Psoas muscle (tissue), 8 donors: ENCODE measurements around the gene SERP2. TPM values are rescaled to one million over a fixed set of nuclear protein-coding genes. Genes with fewer than 3 reads are reported as not detected.

Source experiments
- ATAC-seq, 4 donors: fragments of 200-7000 bp; cut with Tn5 transposase; one replicate each; pipeline ENCODE4 v1.9.1; 2020; ENCODE audit warnings: moderate library complexity in 3 of 4, mild to moderate bottlenecking in 2 of 4
- DNase-seq, 2 donors: peaks; one replicate each; pipeline ENCODE4 v3.0.0-alpha.2; 2020
- H3K27ac ChIP-seq: fragments of 200-600 bp; one replicate; pipeline ENCODE4 v1.8.0; 2022
- H3K27me3 ChIP-seq, 3 donors: fragments of 200-600 bp in 1 of 3; one replicate each; pipeline versions ENCODE4 v1.6.1 to v1.8.0; 2013 to 2022; ENCODE audit warnings: low read length in 2 of 3, mild to moderate bottlenecking in 2 of 3, moderate library complexity in 1 of 3; ENCODE audit not compliant: insufficient read depth in 3 of 3
- H3K36me3 ChIP-seq, 2 donors: fragments of 200-600 bp in 1 of 2; one replicate each; pipeline versions ENCODE4 v1.6.1 to v1.8.0; 2013 to 2022; ENCODE audit warnings: low read depth in 1 of 2, mild to moderate bottlenecking in 1 of 2, moderate library complexity in 1 of 2; ENCODE audit not compliant: insufficient read depth in 1 of 2
- H3K4me1 ChIP-seq: fragments of 200-600 bp; one replicate; pipeline ENCODE4 v1.8.0; 2022
- H3K4me3 ChIP-seq: fragments of 200-600 bp; one replicate; pipeline ENCODE4 v1.8.0; 2022; ENCODE audit warnings: mild to moderate bottlenecking
- H3K9me3 ChIP-seq: fragments of 200-600 bp; one replicate; pipeline ENCODE4 v1.8.0; 2022
- WGBS, 3 donors: extraction: QIAGEN DNeasy Blood & Tissue Kit; methylation state at CpG; one replicate each; pipeline versions ENCODE4 v1.1.6 to v1.1.7; 2013; 5-methylcytosine and 5-hydroxymethylcytosine counted together
- intact Hi-C, 2 donors: fragments of 100-400 bp; cut with DNase I; formaldehyde crosslinking; loops; one replicate each; pipeline versions ENCODE4 v1.11.0 to v1.14.2; 2022
- polyA plus RNA-seq, 3 donors: library from polyadenylated mRNA; stranded (reverse); fragments of 200-250 nt; gene quantifications; one replicate each; pipeline ENCODE4 v1.2.3, GENCODE V29; 2013
- total RNA-seq, 4 donors: library from RNA; stranded (reverse); fragmentation: NEBNext Ultra II Directional in 2 of 4; extraction: Animal tissue kit (Norgen Biotek cat#: 25700) in 2 of 4; gene quantifications; one replicate each; pipeline versions ENCODE4 v1.2.1 to v1.2.4, GENCODE V29; 2021 to 2023
- TF ChIP-seq, protein P1 (sequence below): fragments of 200-600 bp; IDR thresholded peaks from one replicate; pipeline ENCODE4 v1.8.0; 2022; ENCODE audit warnings: antibody characterized with exemption
- donor health status: healthy with polysubstance abuse.
- donor health status: DM: no; HTN: no; CAD: no; lungs with moderate emphysema.
- donor health status: Bipolar disorder and iron deficiency.
- donor health status: healthy.
- donor health status: DM: yes; HTN: yes; CAD: no.
- donor health status: DM: no; HTN: no; CAD: no.
- donor health status: DM: no; HTN: no; CAD: no.
- donor health status: DM: yes; HTN: yes; CAD: no.

Gene SERP2
- total and polyA plus RNA-seq, 7 donors, result 0.57 to 1.8 (median 1.1) TPM

DNA sequence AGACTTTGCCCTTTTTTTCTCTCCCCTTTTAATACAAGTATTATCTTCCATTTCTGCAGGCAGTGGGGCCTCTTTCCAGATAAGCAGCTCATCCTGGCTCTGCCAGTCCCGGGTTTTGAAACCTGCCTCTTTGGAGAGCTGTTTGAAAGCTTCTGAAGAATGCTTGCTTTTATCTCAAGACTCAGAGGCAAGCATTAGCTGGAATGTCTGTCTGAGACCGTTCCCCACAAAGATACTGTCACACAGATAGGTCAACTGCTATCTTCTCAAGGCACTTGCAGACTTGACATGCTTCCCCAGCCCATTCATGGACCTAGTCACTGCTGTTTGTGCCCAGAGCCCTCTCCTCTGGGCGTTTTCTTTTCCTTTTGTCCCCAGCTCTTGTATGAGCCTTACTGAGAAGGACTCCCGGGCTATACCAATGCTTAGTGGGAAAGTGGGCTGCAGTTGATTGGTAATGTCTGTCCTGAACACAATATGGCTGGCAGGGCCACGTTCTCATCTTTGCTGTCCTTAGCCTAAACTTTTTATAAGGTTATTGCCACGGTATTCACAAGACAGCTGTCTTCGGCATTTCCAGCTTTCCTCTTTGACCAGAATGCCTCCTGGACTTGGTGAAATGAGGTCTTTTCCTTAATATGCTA is 13.4 kb downstream of the SERP2 start:
- TF ChIP-seq, protein P1, sequence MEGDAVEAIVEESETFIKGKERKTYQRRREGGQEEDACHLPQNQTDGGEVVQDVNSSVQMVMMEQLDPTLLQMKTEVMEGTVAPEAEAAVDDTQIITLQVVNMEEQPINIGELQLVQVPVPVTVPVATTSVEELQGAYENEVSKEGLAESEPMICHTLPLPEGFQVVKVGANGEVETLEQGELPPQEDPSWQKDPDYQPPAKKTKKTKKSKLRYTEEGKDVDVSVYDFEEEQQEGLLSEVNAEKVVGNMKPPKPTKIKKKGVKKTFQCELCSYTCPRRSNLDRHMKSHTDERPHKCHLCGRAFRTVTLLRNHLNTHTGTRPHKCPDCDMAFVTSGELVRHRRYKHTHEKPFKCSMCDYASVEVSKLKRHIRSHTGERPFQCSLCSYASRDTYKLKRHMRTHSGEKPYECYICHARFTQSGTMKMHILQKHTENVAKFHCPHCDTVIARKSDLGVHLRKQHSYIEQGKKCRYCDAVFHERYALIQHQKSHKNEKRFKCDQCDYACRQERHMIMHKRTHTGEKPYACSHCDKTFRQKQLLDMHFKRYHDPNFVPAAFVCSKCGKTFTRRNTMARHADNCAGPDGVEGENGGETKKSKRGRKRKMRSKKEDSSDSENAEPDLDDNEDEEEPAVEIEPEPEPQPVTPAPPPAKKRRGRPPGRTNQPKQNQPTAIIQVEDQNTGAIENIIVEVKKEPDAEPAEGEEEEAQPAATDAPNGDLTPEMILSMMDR, result no peak
- intact Hi-C loops, result no loop called here
- Histone ChIP-seq H3K9me3 (no peaks in the 10 kb centered on the region), H3K4me3 (no peak overlapping the region), H3K27ac (no peak overlapping the region), H3K27me3 (no peaks in the 10 kb centered on the region), H3K36me3 (no peaks in the 10 kb centered on the region), H3K4me1 (no peaks in the 10 kb centered on the region)
- no peak for ATAC-seq
- WGBS, 3 donors, result 78 to 89% (median 80%) methylated on average over 7 of the region's 7 CpGs
- DNase-seq, result no peak

DNA sequence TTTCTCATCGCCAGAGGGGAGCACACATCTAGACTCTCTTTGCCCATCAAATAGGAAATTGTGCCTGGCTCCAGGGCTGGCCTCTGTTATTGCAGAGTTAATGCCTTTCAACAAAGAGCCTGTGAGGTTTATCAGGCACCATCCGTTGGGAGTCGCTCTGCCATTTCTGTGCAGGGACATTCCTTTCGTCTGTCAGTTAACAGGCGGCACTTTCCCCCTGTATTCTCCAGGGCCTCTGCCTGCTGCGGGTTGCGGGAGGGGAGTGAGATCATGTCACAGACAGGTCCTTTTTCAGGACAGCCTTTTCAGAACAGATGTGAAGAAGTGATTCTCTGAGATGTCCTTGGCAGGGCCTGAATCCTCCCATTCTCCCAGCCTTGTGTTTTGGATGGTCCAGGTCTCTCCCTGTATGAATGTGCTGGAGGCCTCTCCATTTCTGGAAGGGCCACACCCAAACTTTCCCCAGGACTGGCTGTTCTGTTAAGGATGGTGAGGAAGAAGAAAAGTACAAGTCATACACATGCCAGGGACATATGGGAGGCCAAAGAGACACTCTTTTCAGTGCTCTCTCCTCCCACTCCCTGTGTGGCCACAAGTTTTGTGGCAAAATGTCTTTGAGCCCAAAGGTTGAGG is 14.9 kb downstream of the SERP2 start:
- TF ChIP-seq, protein P1, result no peak
- no peak overlapping the region for H3K27ac ChIP-seq
- no peak for DNase-seq

DNA sequence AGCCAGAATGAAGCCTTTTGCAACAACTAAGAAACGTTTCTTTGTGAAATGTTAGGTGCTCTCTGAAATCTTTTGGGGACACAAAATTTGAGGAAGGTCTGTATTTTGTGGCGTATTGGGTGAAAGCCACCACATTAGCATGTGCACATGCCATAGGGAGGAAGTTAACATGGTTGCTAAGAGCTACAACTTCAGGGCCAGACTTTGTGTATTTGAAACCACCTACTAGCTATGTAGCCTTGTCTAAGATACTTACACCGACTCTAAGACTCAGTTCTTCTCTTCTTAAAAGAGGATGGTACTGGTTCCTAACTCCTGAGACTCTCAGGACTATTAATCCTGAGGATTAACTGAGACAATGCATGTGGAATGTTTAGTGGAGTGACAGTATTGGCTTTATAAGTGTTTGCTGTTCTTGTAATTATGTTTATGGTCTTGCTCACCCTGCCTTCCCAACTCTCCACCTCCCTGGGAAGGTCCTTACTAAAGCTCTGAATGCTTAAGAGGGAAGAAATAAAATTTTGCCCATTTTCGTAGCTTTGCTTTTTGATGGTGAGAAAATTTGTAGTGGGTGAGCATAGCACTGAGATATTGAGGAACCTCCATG is 15.5 kb downstream of the SERP2 start:
- Histone ChIP-seq H3K27me3 (no peaks in the 10 kb centered on the region), H3K27ac (no peak overlapping the region), H3K36me3 (no peaks in the 10 kb centered on the region), H3K9me3 (no peaks in the 10 kb centered on the region), H3K4me1 (no peaks in the 10 kb centered on the region), H3K4me3 (no peak overlapping the region)
- ATAC-seq (no peak), DNase-seq (no peak)
- intact Hi-C loops, result no loop called here
- TF ChIP-seq, protein P1, result no peak
- WGBS, 3 donors, result 86 to 93% (median 88%) methylated on average over 4 of the region's 4 CpGs

More for the DNA sequence above, 14.9 kb downstream of the SERP2 start:
- Histone ChIP-seq H3K36me3 (no peaks in the 10 kb centered on the region), H3K4me3 (no peak overlapping the region), H3K9me3 (no peaks in the 10 kb centered on the region), H3K27me3 (no peaks in the 10 kb centered on the region), H3K4me1 (no peaks in the 10 kb centered on the region)
- ATAC-seq, result no peak
- intact Hi-C loops, result no loop called here
- 72 to 73% (median 72%) methylated on average over 7 of the region's 7 CpGs for WGBS, 3 donors

DNA sequence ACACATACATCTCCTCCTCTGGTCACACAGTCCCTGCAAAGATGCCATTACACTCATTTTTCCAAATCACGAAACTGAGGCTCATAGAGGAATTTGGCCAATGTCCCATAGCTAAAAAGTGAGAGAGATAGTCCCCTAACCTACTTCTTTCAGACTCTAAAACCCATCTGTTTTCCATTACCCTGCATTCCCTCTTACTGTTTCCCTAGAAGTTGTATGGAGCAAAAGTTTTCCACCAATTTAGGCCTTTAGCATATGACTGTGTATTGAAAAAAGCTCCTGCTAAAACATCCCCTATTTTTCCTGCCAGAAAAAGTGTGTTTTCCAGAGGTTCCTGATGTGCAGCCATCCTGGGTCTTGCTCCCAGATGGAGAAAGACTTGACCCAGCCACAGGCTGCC is 16.3 kb downstream of the SERP2 start:
- H3K4me1 ChIP-seq, result no peaks in the 10 kb centered on the region
- intact Hi-C loops, result no loop called here
- no peak for DNase-seq
- TF ChIP-seq, protein P1, result no peak
- H3K27me3 ChIP-seq, result no peaks in the 10 kb centered on the region
- no peak overlapping the region for H3K4me3 ChIP-seq
- ATAC-seq, result no peak
- 81 to 84% (median 84%) methylated on average over 1 of the region's 1 CpG for WGBS, 3 donors
- H3K36me3 ChIP-seq, result no peaks in the 10 kb centered on the region
- no peaks in the 10 kb centered on the region for H3K9me3 ChIP-seq
- H3K27ac ChIP-seq, result no peak overlapping the region
